Hepatocyte (in vitro differentiated cells): ENCODE results near the gene MEGF10. TPM values are rescaled to one million over a fixed set of nuclear protein-coding genes. Genes with fewer than 3 reads are reported as not detected.

Experiments
- DNase-seq: peaks from one replicate; pipeline ENCODE4 v3.0.0-alpha.2; 2016; ENCODE audit warnings: low spot score
- H2AFZ ChIP-seq: fragments of 200-600 bp; sonication (generic); 2 replicates; pipeline ENCODE4 v1.6.0; 2016; ENCODE audit warnings: antibody characterized with exemption, mild to moderate bottlenecking
- H3K27ac ChIP-seq: fragments of 200-600 bp; sonication (generic); 2 replicates; pipeline ENCODE4 v1.5.1; 2016; ENCODE audit warnings: mild to moderate bottlenecking
- H3K27me3 ChIP-seq: fragments of 200-600 bp; sonication (generic); 2 replicates; pipeline ENCODE4 v1.6.1; 2016
- H3K36me3 ChIP-seq: fragments of 200-600 bp; sonication (generic); replicated peaks from 2 replicates; pipeline ENCODE4 v1.5.1; 2016; ENCODE audit warnings: low read depth; ENCODE audit not compliant: insufficient read depth
- H3K4me1 ChIP-seq: fragments of 200-600 bp; sonication (generic); 2 replicates; pipeline ENCODE4 v1.5.1; 2016; ENCODE audit warnings: mild to moderate bottlenecking, moderate library complexity; ENCODE audit not compliant: insufficient read depth
- H3K4me2 ChIP-seq: fragments of 200-600 bp; sonication (generic); 2 replicates; pipeline ENCODE4 v1.6.0; 2016
- H3K4me3 ChIP-seq: fragments of 200-600 bp; sonication (generic); 2 replicates; pipeline ENCODE4 v1.5.1; 2016; ENCODE audit warnings: mild to moderate bottlenecking
- H3K79me2 ChIP-seq: fragments of 200-600 bp; sonication (generic); 2 replicates; pipeline ENCODE4 v1.6.0; 2017; ENCODE audit warnings: mild to moderate bottlenecking
- H3K9me2 ChIP-seq: fragments of 200-600 bp; sonication (generic); replicated peaks from 2 replicates; pipeline ENCODE4 v1.6.0; 2017; ENCODE audit warnings: mild to moderate bottlenecking; ENCODE audit not compliant: insufficient read depth
- H3K9me3 ChIP-seq: fragments of 200-600 bp; sonication (generic); 2 replicates; pipeline ENCODE4 v1.5.1; 2016; ENCODE audit warnings: low read depth, mild to moderate bottlenecking
- H4K20me1 ChIP-seq: fragments of 200-600 bp; sonication (generic); 2 replicates; pipeline ENCODE4 v1.6.0; 2016; ENCODE audit warnings: mild to moderate bottlenecking; ENCODE audit not compliant: insufficient read depth, poor library complexity, severe bottlenecking
- EZH2 ChIP-seq: fragments of 200-600 bp; sonication (generic); IDR thresholded peaks from 2 replicates; pipeline ENCODE4 v1.6.1; 2016; ENCODE audit warnings: antibody characterized with exemption, mild to moderate bottlenecking, borderline replicate concordance
- EZH2phosphoT487 ChIP-seq: fragments of 200-600 bp; sonication (generic); IDR thresholded peaks from one replicate; pipeline ENCODE4 v1.6.1; 2018; ENCODE audit warnings: antibody characterized with exemption, mild to moderate bottlenecking, low read depth, moderate library complexity; ENCODE audit not compliant: unreplicated experiment, severe bottlenecking
- WGBS: methylation state at CpG from one replicate; pipeline ENCODE4 v1.1.6; 2016; ENCODE audit warnings: low lambda C conversion rate; ENCODE audit errors: missing lambda C conversion rate; 5-methylcytosine and 5-hydroxymethylcytosine counted together
- polyA plus RNA-seq: library from polyadenylated mRNA; unstranded; fragments of >200 nt; fragmentation: Nextera tagmentation; extraction: Ambion mirVana; gene quantifications from 2 replicates; pipeline ENCODE4 v1.2.1, GENCODE V29; 2016
- total RNA-seq: library from RNA; depleted of rRNA; stranded (reverse); fragments of >200 nt; gene quantifications from 2 replicates; pipeline ENCODE4 v1.2.3, GENCODE V29; 2014
- TF ChIP-seq, protein P1 (sequence below): fragments of 200-600 bp; sonication (generic); IDR thresholded peaks from 2 replicates; pipeline ENCODE4 v1.5.1; 2016; ENCODE audit warnings: antibody characterized with exemption, mild to moderate bottlenecking; ENCODE audit not compliant: poor library complexity

The MEGF10 gene
- total and polyA plus RNA-seq, 2 experiments from 2014 or later = 1.7 to 6.7 TPM

DNA sequence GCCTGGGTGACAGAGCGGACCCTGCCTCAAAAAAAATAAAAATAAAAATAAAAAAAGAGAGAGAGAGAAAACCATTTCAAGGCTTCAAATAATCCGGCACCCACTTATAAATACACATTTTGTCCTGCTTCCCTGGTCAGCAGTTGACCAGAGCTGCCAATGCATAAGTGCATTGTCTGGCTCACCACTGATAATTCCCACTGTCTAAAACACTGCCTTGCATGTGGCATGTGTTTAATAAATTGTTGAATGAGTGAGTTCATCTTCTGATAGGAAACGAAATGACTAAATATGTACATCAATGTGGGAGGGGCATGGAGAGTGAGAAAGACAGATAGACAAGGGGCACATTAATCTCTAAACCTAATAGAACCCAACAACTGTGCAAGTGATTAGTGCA lies 42.9 kb downstream of the MEGF10 start:
- DNase-seq = no peak
- no peak overlapping the region for H3K4me3 ChIP-seq
- H2AFZ ChIP-seq = no peak overlapping the region
- no peaks in the 10 kb centered on the region for H3K9me2 ChIP-seq
- TF ChIP-seq EZH2 (no peak), EZH2phosphoT487 (no peak)
- TF ChIP-seq, protein P1, sequence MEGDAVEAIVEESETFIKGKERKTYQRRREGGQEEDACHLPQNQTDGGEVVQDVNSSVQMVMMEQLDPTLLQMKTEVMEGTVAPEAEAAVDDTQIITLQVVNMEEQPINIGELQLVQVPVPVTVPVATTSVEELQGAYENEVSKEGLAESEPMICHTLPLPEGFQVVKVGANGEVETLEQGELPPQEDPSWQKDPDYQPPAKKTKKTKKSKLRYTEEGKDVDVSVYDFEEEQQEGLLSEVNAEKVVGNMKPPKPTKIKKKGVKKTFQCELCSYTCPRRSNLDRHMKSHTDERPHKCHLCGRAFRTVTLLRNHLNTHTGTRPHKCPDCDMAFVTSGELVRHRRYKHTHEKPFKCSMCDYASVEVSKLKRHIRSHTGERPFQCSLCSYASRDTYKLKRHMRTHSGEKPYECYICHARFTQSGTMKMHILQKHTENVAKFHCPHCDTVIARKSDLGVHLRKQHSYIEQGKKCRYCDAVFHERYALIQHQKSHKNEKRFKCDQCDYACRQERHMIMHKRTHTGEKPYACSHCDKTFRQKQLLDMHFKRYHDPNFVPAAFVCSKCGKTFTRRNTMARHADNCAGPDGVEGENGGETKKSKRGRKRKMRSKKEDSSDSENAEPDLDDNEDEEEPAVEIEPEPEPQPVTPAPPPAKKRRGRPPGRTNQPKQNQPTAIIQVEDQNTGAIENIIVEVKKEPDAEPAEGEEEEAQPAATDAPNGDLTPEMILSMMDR = no peak
- H3K9me3 ChIP-seq = no peaks in the 10 kb centered on the region
- H3K27ac ChIP-seq = no peak overlapping the region
- H3K36me3 ChIP-seq = no peaks in the 10 kb centered on the region
- no peak overlapping the region for H3K4me2 ChIP-seq
- no peaks in the 10 kb centered on the region for H3K79me2 ChIP-seq
- no peaks in the 10 kb centered on the region for H4K20me1 ChIP-seq
- peaks cover 16% of the 10 kb centered on the region for H3K27me3 ChIP-seq
- 93% methylated on average over 3 of the region's 3 CpGs for WGBS
- H3K4me1 ChIP-seq = no peaks in the 10 kb centered on the region

DNA sequence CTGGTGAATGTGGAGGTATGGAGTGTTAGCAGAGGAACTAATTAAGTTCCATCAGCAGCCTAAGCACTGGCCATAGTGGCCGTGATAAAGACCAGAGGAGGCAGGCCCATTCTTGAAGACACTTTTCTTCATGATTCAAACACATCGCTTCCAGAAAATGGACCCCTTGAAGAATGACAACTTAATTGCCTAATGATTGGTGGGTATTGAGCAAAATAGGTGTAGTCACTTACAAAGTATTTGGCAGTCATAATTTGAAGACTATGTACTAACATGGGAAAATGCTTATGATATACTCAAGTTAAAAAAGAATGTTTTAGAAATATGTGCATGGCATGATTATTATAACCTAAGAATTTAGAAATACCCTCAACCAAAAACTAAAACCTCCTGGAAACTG lies 44.8 kb downstream of the MEGF10 start:
- TF ChIP-seq EZH2phosphoT487 (no peak), EZH2 (no peak)
- TF ChIP-seq, protein P1 = no peak
- Histone ChIP-seq H4K20me1 (no peaks in the 10 kb centered on the region), H3K79me2 (no peaks in the 10 kb centered on the region)

DNA sequence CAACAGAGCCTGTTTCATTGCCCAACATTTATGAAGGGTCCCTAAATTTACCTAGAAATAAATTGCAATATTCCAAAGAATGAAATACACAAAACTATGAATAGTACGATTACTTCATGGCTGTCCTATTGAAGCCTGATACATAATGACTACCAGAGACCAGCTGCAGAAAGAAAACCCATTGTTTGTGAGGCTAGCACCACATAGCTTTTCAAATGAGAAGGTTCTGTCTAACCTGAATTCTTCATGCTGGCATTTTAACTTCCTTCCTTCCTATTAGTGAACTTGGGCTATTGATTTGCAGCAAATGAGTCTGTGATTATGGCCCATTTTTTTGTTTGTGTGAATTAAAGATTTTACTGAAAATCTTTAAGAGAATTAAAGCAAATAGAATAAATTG lies 47.3 kb downstream of the MEGF10 start:
- H3K27me3 ChIP-seq = no peaks in the 10 kb centered on the region
- no peak overlapping the region for H3K27ac ChIP-seq
- H3K4me2 ChIP-seq = no peak overlapping the region
- H3K36me3 ChIP-seq = no peaks in the 10 kb centered on the region
- TF ChIP-seq EZH2phosphoT487 = no peak
- TF ChIP-seq, protein P1 = no peak
- TF ChIP-seq EZH2 = no peak
- H2AFZ ChIP-seq = no peak overlapping the region
- H3K9me3 ChIP-seq = no peaks in the 10 kb centered on the region
- H3K4me3 ChIP-seq = no peak overlapping the region
- WGBS = 77% methylated on average over 1 of the region's 1 CpG
- no peak for DNase-seq
- H4K20me1 ChIP-seq = no peaks in the 10 kb centered on the region
- no peaks in the 10 kb centered on the region for H3K79me2 ChIP-seq
- H3K4me1 ChIP-seq = no peaks in the 10 kb centered on the region
- no peaks in the 10 kb centered on the region for H3K9me2 ChIP-seq

More for the DNA sequence above, 44.8 kb downstream of the MEGF10 start:
- no peaks in the 10 kb centered on the region for H3K36me3 ChIP-seq
- no peaks in the 10 kb centered on the region for H3K9me2 ChIP-seq
- peaks cover 10% of the 10 kb centered on the region for H3K27me3 ChIP-seq
- H3K4me1 ChIP-seq = no peaks in the 10 kb centered on the region
- no peak overlapping the region for H3K27ac ChIP-seq
- H3K9me3 ChIP-seq = no peaks in the 10 kb centered on the region
- no peak overlapping the region for H3K4me3 ChIP-seq
- DNase-seq = no peak
- no peak overlapping the region for H2AFZ ChIP-seq
- H3K4me2 ChIP-seq = no peak overlapping the region
- WGBS = 72% methylated on average over 2 of the region's 2 CpGs

DNA sequence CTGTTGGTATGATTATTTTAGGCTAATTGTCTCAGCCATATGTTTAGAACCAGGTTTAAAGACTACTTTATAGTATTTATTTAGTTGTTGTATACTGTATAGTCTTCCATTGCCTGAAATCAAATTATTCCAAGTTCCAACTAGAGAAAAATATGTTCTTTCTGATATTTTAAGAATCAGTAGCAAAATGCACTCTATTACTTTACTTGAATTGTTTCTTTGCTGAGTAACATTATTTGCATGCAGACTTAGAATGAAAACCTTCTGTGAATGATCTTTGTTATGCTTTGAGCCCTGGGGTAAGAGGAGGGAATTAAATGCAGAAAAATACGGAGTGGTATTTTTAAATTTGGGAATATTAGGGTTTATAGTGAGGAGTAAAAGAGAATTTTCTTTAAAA lies 47.9 kb downstream of the MEGF10 start:
- Histone ChIP-seq H3K4me2 (no peak overlapping the region), H3K27ac (no peak overlapping the region)

More for the DNA sequence above, 47.9 kb downstream of the MEGF10 start:
- DNase-seq = no peak
- Histone ChIP-seq H3K36me3 (no peaks in the 10 kb centered on the region), H3K27me3 (no peaks in the 10 kb centered on the region), H3K9me2 (no peaks in the 10 kb centered on the region), H3K79me2 (no peaks in the 10 kb centered on the region), H3K4me3 (no peak overlapping the region), H4K20me1 (no peaks in the 10 kb centered on the region), H3K4me1 (no peaks in the 10 kb centered on the region), H2AFZ (no peak overlapping the region), H3K9me3 (no peaks in the 10 kb centered on the region)
- 59% methylated on average over 1 of the region's 1 CpG for WGBS
- TF ChIP-seq, protein P1 = no peak
- TF ChIP-seq EZH2phosphoT487 (no peak), EZH2 (no peak)
